Posterior vena cava (tissue), 2 donors: ENCODE data around the gene KRT80. TPM values are rescaled to one million over a fixed set of nuclear protein-coding genes. Genes with fewer than 3 reads are reported as not detected.
A peak's percentile ranks its signal among the peaks of the same experiment; 100 is the strongest.

Experiments
- DNase-seq: peaks from one replicate; pipeline ENCODE4 v3.0.0-alpha.2; 2020; ENCODE audit warnings: low spot score
- intact Hi-C, 2 donors: fragments of 100-400 bp; cut with DNase I; formaldehyde crosslinking; loops; one replicate each; pipeline versions ENCODE4 v1.14.1 to v1.14.2; 2022 to 2023
- total RNA-seq, 2 donors: library from RNA; stranded (reverse); fragmentation: NEBNext Ultra II Directional; extraction: Animal tissue kit (Norgen Biotek cat#: 25700); gene quantifications; one replicate each; pipeline ENCODE4 v1.2.1, GENCODE V29; 2021
- donor health status: DM: yes; HTN: yes; CAD: no.
- donor health status: DM: yes; HTN: yes; CAD: no.

The KRT80 gene
- total RNA-seq, 2 donors from 2014 or later: 0.19 to 0.48 TPM

GRCh38 chr12:52230364-52231281 is 38.8 kb upstream of the KRT80 start:
- peak; percentile 60 for DNase-seq
- intact Hi-C loops: no loop called here

- peak; percentile 29 for DNase-seq
- intact Hi-C loops: no loop called here
Observed at GRCh38 chr12:52229836-52230343, 38.1 kb upstream of the KRT80 start.

- peak; percentile 41 for DNase-seq
- intact Hi-C loops: no loop called here
Observed at GRCh38 chr12:52228931-52229330, 37.1 kb upstream of the KRT80 start.

- DNase-seq: no peak
- intact Hi-C loops: no loop called here
Observed at GRCh38 chr12:52228366-52228765, 36.6 kb upstream of the KRT80 start.

GRCh38 chr12:52227606-52228166 is 35.9 kb upstream of the KRT80 start:
- DNase-seq: no peak
- intact Hi-C loops: no loop called here

GRCh38 chr12:52226446-52226845 is 34.6 kb upstream of the KRT80 start:
- intact Hi-C loops: no loop called here
- no peak for DNase-seq

- intact Hi-C loops: no loop called here
Observed at GRCh38 chr12:52225752-52226151, 33.9 kb upstream of the KRT80 start.

GRCh38 chr12:52224151-52224550 is 32.3 kb upstream of the KRT80 start:
- intact Hi-C loops: no loop called here

More at GRCh38 chr12:52225752-52226151, 33.9 kb upstream of the KRT80 start:
- DNase-seq: no peak

GRCh38 chr12:52223406-52224039 is 31.7 kb upstream of the KRT80 start:
- intact Hi-C loops: no loop called here
- no peak for DNase-seq

More at GRCh38 chr12:52224151-52224550, 32.3 kb upstream of the KRT80 start:
- no peak for DNase-seq

GRCh38 chr12:52222692-52223091 is 30.9 kb upstream of the KRT80 start:
- intact Hi-C loops: no loop called here
- peak; percentile 28 for DNase-seq

GRCh38 chr12:52221912-52222457 is 30.2 kb upstream of the KRT80 start:
- DNase-seq: peak; percentile 79
- intact Hi-C loops: no loop called here

GRCh38 chr12:52221070-52221781 is 29.4 kb upstream of the KRT80 start:
- DNase-seq: no peak
- intact Hi-C loops: no loop called here

GRCh38 chr12:52220477-52220876 is 28.7 kb upstream of the KRT80 start:
- intact Hi-C loops: no loop called here

GRCh38 chr12:52218001-52218400 is 26.2 kb upstream of the KRT80 start:
- intact Hi-C loops: no loop called here
- DNase-seq: no peak

More at GRCh38 chr12:52220477-52220876, 28.7 kb upstream of the KRT80 start:
- DNase-seq: no peak

GRCh38 chr12:52217223-52217622 is 25.4 kb upstream of the KRT80 start:
- intact Hi-C loops: no loop called here
- DNase-seq: peak; percentile 80

- intact Hi-C loops: no loop called here
- peak; percentile 73 for DNase-seq
Observed at GRCh38 chr12:52216807-52217206, 25.0 kb upstream of the KRT80 start.

GRCh38 chr12:52216100-52216499 is 24.3 kb upstream of the KRT80 start:
- DNase-seq: peak; percentile 36
- intact Hi-C loops: no loop called here

- peak; percentile 65 for DNase-seq
- intact Hi-C loops: loop anchor here in 1 of 2 donors (2.0 kb wide), 1 partner anchor 49 kb away; no protein-coding TSS in a partner anchor
Observed at GRCh38 chr12:52215587-52216031, 23.8 kb upstream of the KRT80 start.

- peak; percentile 56 for DNase-seq
- intact Hi-C loops: loop anchor here in 1 of 2 donors (2.0 kb wide), 1 partner anchor 48 kb away; no protein-coding TSS in a partner anchor
Observed at GRCh38 chr12:52214421-52214802, 22.6 kb upstream of the KRT80 start.
